Erythroblast (primary cell): ENCODE measurements around the gene B4GALT6.

Experiments
- GATA1 ChIP-seq: IDR thresholded peaks from 2 replicates; pipeline ENCODE4 v1.6.1; 2011; ENCODE audit warnings: low read depth, mild to moderate bottlenecking, control low read depth, low read length, moderate library complexity
- POLR2A ChIP-seq: IDR thresholded peaks from 2 replicates; pipeline ENCODE4 v1.6.1; 2011; ENCODE audit warnings: mild to moderate bottlenecking, low read length

GRCh38 chr18:31614044-31614443, 70.3 kb downstream of the B4GALT6 start:
- TF ChIP-seq POLR2A (no peak), GATA1 (no peak)
